RWPE2 (cell line): ENCODE data around the gene PLCL2.

Experiments used
- ATAC-seq: fragments of 200-7000 bp; cut with Tn5 transposase; 3 replicates; pipeline ENCODE4 v1.9.1; 2021; ENCODE audit warnings: low read depth
- DNase-seq: peaks from one replicate; pipeline ENCODE4 v3.0.0-alpha.2; 2020; ENCODE audit warnings: low spot score
- H3K27ac ChIP-seq: fragments of 450-650 bp; 2 replicates; pipeline ENCODE4 v1.5.1; 2017; ENCODE audit warnings: mild to moderate bottlenecking; ENCODE audit not compliant: poor library complexity, severe bottlenecking
- H3K27me3 ChIP-seq: fragments of 250-450 bp; sonication (Bioruptor Pico); 2 replicates; pipeline ENCODE4 v1.5.1; 2021; ENCODE audit warnings: mild to moderate bottlenecking, moderate library complexity; ENCODE audit not compliant: insufficient read depth, poor library complexity, severe bottlenecking
- H3K36me3 ChIP-seq: fragments of 250-450 bp; sonication (Bioruptor Pico); 2 replicates; pipeline ENCODE4 v1.5.1; 2020; ENCODE audit warnings: low read depth, mild to moderate bottlenecking, moderate library complexity
- H3K4me1 ChIP-seq: fragments of 250-450 bp; sonication (Bioruptor Pico); 2 replicates; pipeline ENCODE4 v1.5.1; 2021; ENCODE audit warnings: mild to moderate bottlenecking, moderate library complexity; ENCODE audit not compliant: insufficient read depth, poor library complexity, severe bottlenecking
- H3K4me3 ChIP-seq: fragments of 250-450 bp; sonication (Bioruptor Pico); 2 replicates; pipeline ENCODE4 v1.5.1; 2021; ENCODE audit warnings: mild to moderate bottlenecking, moderate library complexity; ENCODE audit not compliant: severe bottlenecking
- H3K9me3 ChIP-seq: fragments of 250-450 bp; sonication (Bioruptor Pico); 2 replicates; pipeline ENCODE4 v1.5.1; 2021; ENCODE audit warnings: mild to moderate bottlenecking, moderate library complexity; ENCODE audit not compliant: severe bottlenecking
- TF ChIP-seq, protein P1 (sequence below): fragments of 450-650 bp; IDR thresholded peaks from one replicate; pipeline ENCODE4 v1.5.1; 2017; ENCODE audit warnings: mild to moderate bottlenecking, moderate library complexity; ENCODE audit not compliant: poor library complexity, severe bottlenecking

The PLCL2 gene

GRCh38 chr3:17011728-17012338, 127.1 kb downstream of the PLCL2 start:
- ATAC-seq: no peak
- H3K4me1 ChIP-seq: no peaks in the 10 kb centered on the region
- no peaks in the 10 kb centered on the region for H3K36me3 ChIP-seq
- H3K27me3 ChIP-seq: no peaks in the 10 kb centered on the region
- DNase-seq: no peak
- TF ChIP-seq, protein P1, sequence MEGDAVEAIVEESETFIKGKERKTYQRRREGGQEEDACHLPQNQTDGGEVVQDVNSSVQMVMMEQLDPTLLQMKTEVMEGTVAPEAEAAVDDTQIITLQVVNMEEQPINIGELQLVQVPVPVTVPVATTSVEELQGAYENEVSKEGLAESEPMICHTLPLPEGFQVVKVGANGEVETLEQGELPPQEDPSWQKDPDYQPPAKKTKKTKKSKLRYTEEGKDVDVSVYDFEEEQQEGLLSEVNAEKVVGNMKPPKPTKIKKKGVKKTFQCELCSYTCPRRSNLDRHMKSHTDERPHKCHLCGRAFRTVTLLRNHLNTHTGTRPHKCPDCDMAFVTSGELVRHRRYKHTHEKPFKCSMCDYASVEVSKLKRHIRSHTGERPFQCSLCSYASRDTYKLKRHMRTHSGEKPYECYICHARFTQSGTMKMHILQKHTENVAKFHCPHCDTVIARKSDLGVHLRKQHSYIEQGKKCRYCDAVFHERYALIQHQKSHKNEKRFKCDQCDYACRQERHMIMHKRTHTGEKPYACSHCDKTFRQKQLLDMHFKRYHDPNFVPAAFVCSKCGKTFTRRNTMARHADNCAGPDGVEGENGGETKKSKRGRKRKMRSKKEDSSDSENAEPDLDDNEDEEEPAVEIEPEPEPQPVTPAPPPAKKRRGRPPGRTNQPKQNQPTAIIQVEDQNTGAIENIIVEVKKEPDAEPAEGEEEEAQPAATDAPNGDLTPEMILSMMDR: no peak
- no peak overlapping the region for H3K4me3 ChIP-seq
- H3K27ac ChIP-seq: no peak overlapping the region
- no peaks in the 10 kb centered on the region for H3K9me3 ChIP-seq

DNA sequence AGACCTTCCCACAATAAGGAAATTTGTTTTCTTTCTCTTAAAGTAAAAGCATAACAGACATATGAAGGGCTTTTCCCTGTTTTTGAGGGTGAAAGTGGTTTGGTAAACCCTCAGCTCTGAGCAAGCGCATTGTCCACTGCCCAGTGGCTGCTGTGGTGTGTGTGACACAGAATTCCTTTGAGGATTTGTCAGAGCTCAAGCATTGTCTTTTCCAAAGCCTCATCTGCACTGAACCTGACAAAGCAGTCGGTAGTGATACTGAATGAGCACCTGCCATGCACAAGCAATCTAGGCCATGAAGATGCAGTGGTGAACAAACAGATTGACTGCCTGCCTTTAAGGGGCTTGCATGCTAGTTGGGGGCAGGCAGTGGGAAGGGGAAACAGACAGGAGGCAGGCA, 128.3 kb downstream of the PLCL2 start:
- H3K9me3 ChIP-seq: no peaks in the 10 kb centered on the region
- TF ChIP-seq, protein P1: no peak
- H3K4me3 ChIP-seq: no peak overlapping the region
- H3K27ac ChIP-seq: no peak overlapping the region
- no peaks in the 10 kb centered on the region for H3K4me1 ChIP-seq
- DNase-seq: no peak
- H3K27me3 ChIP-seq: no peaks in the 10 kb centered on the region
- no peak for ATAC-seq
- H3K36me3 ChIP-seq: no peaks in the 10 kb centered on the region

DNA sequence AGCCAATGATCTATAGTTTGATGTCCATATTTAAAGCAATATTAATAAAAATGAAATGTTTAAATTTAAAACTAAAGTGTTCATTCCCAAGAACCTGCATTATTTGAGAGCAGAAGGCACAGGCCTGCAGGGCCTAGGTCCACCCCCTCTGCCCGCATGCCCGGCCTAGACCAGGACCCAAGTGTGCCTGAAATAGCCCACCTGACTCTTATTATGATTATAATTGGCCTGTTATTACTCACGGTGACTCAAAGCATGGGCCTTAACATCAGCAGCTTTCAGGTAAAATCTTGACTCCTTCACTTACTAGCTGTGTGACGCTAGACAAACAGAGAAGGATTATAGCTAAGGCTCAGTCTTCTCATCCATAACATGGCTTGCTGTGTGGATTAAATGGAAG, 128.8 kb downstream of the PLCL2 start:
- TF ChIP-seq, protein P1: no peak
- Histone ChIP-seq H3K4me3 (no peak overlapping the region), H3K27ac (no peak overlapping the region), H3K27me3 (no peaks in the 10 kb centered on the region), H3K36me3 (no peaks in the 10 kb centered on the region), H3K9me3 (no peaks in the 10 kb centered on the region), H3K4me1 (no peaks in the 10 kb centered on the region)
- no peak for ATAC-seq
- no peak for DNase-seq

- H3K27me3 ChIP-seq: no peaks in the 10 kb centered on the region
- ATAC-seq (no peak), DNase-seq (no peak)
- H3K27ac ChIP-seq: no peak overlapping the region
- H3K36me3 ChIP-seq: no peaks in the 10 kb centered on the region
- H3K4me1 ChIP-seq: no peaks in the 10 kb centered on the region
- TF ChIP-seq, protein P1: no peak
- no peak overlapping the region for H3K4me3 ChIP-seq
- H3K9me3 ChIP-seq: no peaks in the 10 kb centered on the region
Observed at GRCh38 chr3:17014284-17014683, 129.5 kb downstream of the PLCL2 start.

DNA sequence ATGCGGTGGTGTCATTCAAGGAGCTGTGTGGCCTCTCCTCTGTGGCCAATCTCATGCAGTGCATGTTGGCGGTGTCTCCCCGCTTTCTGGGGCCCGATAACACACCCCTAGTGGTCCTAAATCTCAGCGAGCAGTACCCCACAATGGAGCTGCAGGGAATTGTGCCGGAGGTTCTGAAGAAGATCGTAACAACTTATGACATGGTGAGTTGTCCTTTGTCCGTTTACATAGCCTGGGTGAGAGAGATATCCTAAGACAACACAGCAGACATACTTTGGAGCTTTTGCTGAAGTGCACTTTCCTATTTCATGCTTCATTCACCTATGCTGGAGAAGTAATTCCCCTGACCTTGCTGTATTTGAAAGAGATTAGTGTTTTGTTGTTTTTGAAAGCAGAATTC, 130.0 kb downstream of the PLCL2 start:
- ATAC-seq (no peak), DNase-seq (no peak)
- no peak overlapping the region for H3K27ac ChIP-seq
- no peaks in the 10 kb centered on the region for H3K9me3 ChIP-seq
- no peak overlapping the region for H3K4me3 ChIP-seq
- no peaks in the 10 kb centered on the region for H3K4me1 ChIP-seq
- H3K36me3 ChIP-seq: no peaks in the 10 kb centered on the region
- H3K27me3 ChIP-seq: no peaks in the 10 kb centered on the region
- TF ChIP-seq, protein P1: no peak
